SK-N-SH (cell line): ENCODE measurements around the gene KNTC1. TPM values are rescaled to one million over a fixed set of nuclear protein-coding genes. Genes with fewer than 3 reads are reported as not detected.
"Not testable (repeated sequence)": the region's sequence is repeated elsewhere in the genome, so short reads cannot be mapped to it uniquely, and the experiment has no call there.

Experiments
- CTCF ChIA-PET: fragments of 300-600, 350-600 bp; formaldehyde crosslinking; extraction: SDS; loops from one replicate; lab custom pipeline; 2021; lab: Yijun Ruan, JAX
- POLR2A ChIA-PET: fragments of 350-600 bp; sonication (Branson Sonifier 250); formaldehyde crosslinking; extraction: SDS; loops from one replicate; lab custom pipeline; 2020; ENCODE audit warnings: antibody characterized with exemption, inconsistent platforms; lab: Yijun Ruan, JAX
- DNase-seq: peaks from one replicate; pipeline ENCODE4 v3.0.0; 2012
- H2AFZ ChIP-seq: fragments of 200-600 bp; sonication (generic); 2 replicates; pipeline ENCODE4 v1.8.1; 2016; ENCODE audit warnings: antibody characterized with exemption, mild to moderate bottlenecking, low read depth
- H3F3A ChIP-seq: fragments of 200-600 bp; sonication (generic); replicated peaks from 2 replicates; pipeline ENCODE3; 2016; ENCODE audit warnings: antibody characterized with exemption, mild to moderate bottlenecking; ENCODE audit not compliant: insufficient read depth
- H3K27ac ChIP-seq, 2 experiments: fragments of 200-500 bp in 1 of 2; fragments of 200-600 bp in 1 of 2; sonication (Bioruptor generic) in 1 of 2; sonication (generic), shearing (Covaris generic) in 1 of 2; 2 replicates each; pipeline versions ENCODE4 v1.5.1 to v1.6.1; 2014 to 2016; ENCODE audit warnings: low read depth in 2 of 2, inconsistent platforms in 1 of 2, low read length in 1 of 2, mild to moderate bottlenecking in 1 of 2, mixed read lengths in 1 of 2
- H3K27me3 ChIP-seq: fragments of 200-600 bp; sonication (generic), shearing (Covaris generic); 2 replicates; pipeline ENCODE4 v1.6.1; 2016; ENCODE audit warnings: mixed run types; ENCODE audit not compliant: insufficient read depth
- H3K36me3 ChIP-seq, 2 experiments: fragments of 200-500 bp in 1 of 2; fragments of 200-600 bp in 1 of 2; sonication (Bioruptor generic) in 1 of 2; sonication (generic) in 1 of 2; replicated peaks in 1 of 2; 2 replicates each; pipeline versions ENCODE3 to v1.5.1; 2014 to 2016; ENCODE audit warnings: low read length in 1 of 2, mild to moderate bottlenecking in 1 of 2; ENCODE audit not compliant: insufficient read depth in 2 of 2, control insufficient read depth in 1 of 2
- H3K4me1 ChIP-seq, 2 experiments: fragments of 200-500 bp in 1 of 2; fragments of 200-600 bp in 1 of 2; sonication (Bioruptor generic) in 1 of 2; sonication (generic), shearing (Covaris generic) in 1 of 2; 2 replicates each; pipeline versions ENCODE4 v1.5.1 to v1.6.1; 2014 to 2016; ENCODE audit warnings: low read depth in 1 of 2, low read length in 1 of 2, mixed run types in 1 of 2; ENCODE audit not compliant: insufficient read depth in 2 of 2, control insufficient read depth in 1 of 2
- H3K4me2 ChIP-seq: fragments of 200-600 bp; sonication (generic), shearing (Covaris generic); 2 replicates; pipeline ENCODE4 v1.6.1; 2017; ENCODE audit warnings: mixed run types
- H3K4me3 ChIP-seq, 2 experiments: fragments of 200-500 bp in 1 of 2; fragments of 200-600 bp in 1 of 2; sonication (Bioruptor generic) in 1 of 2; sonication (generic), shearing (Covaris generic) in 1 of 2; 2 replicates each; pipeline versions ENCODE4 v1.5.1 to v1.8.1; 2014 to 2016; ENCODE audit warnings: low read depth in 2 of 2, inconsistent platforms in 1 of 2, low read length in 1 of 2, mild to moderate bottlenecking in 1 of 2, mixed read lengths in 1 of 2, moderate library complexity in 1 of 2
- H3K79me2 ChIP-seq: fragments of 200-600 bp; sonication (generic); 2 replicates; pipeline ENCODE4 v1.8.1; 2017; ENCODE audit warnings: mild to moderate bottlenecking; ENCODE audit not compliant: insufficient read depth
- H3K9ac ChIP-seq: fragments of 200-600 bp; sonication (generic); 2 replicates; pipeline ENCODE4 v1.6.1; 2017; ENCODE audit warnings: mixed run types
- H3K9me2 ChIP-seq: fragments of 200-600 bp; sonication (generic); 2 replicates; pipeline ENCODE4 v1.6.1; 2017; ENCODE audit warnings: mixed run types
- H3K9me3 ChIP-seq: fragments of 200-600 bp; sonication (generic); 2 replicates; pipeline ENCODE4 v1.6.1; 2017; ENCODE audit warnings: mixed run types, mild to moderate bottlenecking, moderate library complexity
- H4K20me1 ChIP-seq: fragments of 200-600 bp; sonication (generic); 2 replicates; pipeline ENCODE4 v1.6.1; 2017; ENCODE audit warnings: mild to moderate bottlenecking, mixed run types; ENCODE audit not compliant: insufficient read depth
- CHD2 ChIP-seq: fragments of 150-350 bp; IDR thresholded peaks from 2 replicates; pipeline ENCODE4 v1.6.1; 2018; ENCODE audit warnings: low read length; ENCODE audit not compliant: partially characterized antibody
- EZH2phosphoT487 ChIP-seq: fragments of 200-600 bp; sonication (generic); IDR thresholded peaks from 2 replicates; pipeline ENCODE4 v1.6.1; 2017; ENCODE audit warnings: low read depth, mixed run types, mild to moderate bottlenecking, antibody characterized with exemption, moderate library complexity, borderline replicate concordance
- FOXJ3 ChIP-seq: sonication (generic); formaldehyde crosslinking; IDR thresholded peaks from 2 replicates; pipeline ENCODE4 v1.5.1; 2020; ENCODE audit warnings: mild to moderate bottlenecking, missing genetic modification reagents
- JUND ChIP-seq: IDR thresholded peaks from 2 replicates; pipeline ENCODE4 v1.4.0; 2012
- POLR2AphosphoS5 ChIP-seq: IDR thresholded peaks from 2 replicates; pipeline ENCODE4 v1.6.1; 2012; ENCODE audit warnings: low read depth, low read length
- RAD21 ChIP-seq: IDR thresholded peaks from 2 replicates; pipeline ENCODE4 v1.6.1; 2012; ENCODE audit warnings: mild to moderate bottlenecking, low read length
- RXRA ChIP-seq: IDR thresholded peaks from 2 replicates; pipeline ENCODE4 v1.4.0; 2012; ENCODE audit warnings: low read depth, mild to moderate bottlenecking, borderline replicate concordance
- SIN3A ChIP-seq: IDR thresholded peaks from 2 replicates; pipeline ENCODE4 v1.6.1; 2012; ENCODE audit warnings: low read depth, mild to moderate bottlenecking, low read length, moderate library complexity, borderline replicate concordance
- SMC3 ChIP-seq: IDR thresholded peaks from 2 replicates; pipeline ENCODE4 v1.6.1; 2012; ENCODE audit warnings: low read depth, low read length, improper control_type of control experiment
- TAF1 ChIP-seq: IDR thresholded peaks from 2 replicates; pipeline ENCODE4 v1.6.1; 2012; ENCODE audit warnings: low read depth, mild to moderate bottlenecking, low read length, moderate library complexity, borderline replicate concordance
- TCF12 ChIP-seq: IDR thresholded peaks from 2 replicates; pipeline ENCODE4 v1.4.0; 2012
- YY1 ChIP-seq: IDR thresholded peaks from 2 replicates; pipeline ENCODE4 v1.4.0; 2012; ENCODE audit warnings: low read depth, mild to moderate bottlenecking
- WGBS: methylation state at CpG from one replicate; pipeline ENCODE4 v1.1.6; 2017; ENCODE audit warnings: low lambda C conversion rate; 5-methylcytosine and 5-hydroxymethylcytosine counted together
- polyA plus RNA-seq, 3 experiments: library from polyadenylated mRNA; depleted of rRNA; stranded (reverse); fragments of >200 nt; gene quantifications; 2 replicates each; pipeline ENCODE4 v1.2.3, GENCODE V29; 2012
- TF ChIP-seq, protein P1 (sequence below): IDR thresholded peaks from 2 replicates; pipeline ENCODE4 v1.6.1; 2012; ENCODE audit warnings: mild to moderate bottlenecking, low read depth, low read length, moderate library complexity

KNTC1 gene
- polyA plus RNA-seq, 1 of the 3 experiments (the other 2 are of a cell fraction) = 13.2 TPM

DNA sequence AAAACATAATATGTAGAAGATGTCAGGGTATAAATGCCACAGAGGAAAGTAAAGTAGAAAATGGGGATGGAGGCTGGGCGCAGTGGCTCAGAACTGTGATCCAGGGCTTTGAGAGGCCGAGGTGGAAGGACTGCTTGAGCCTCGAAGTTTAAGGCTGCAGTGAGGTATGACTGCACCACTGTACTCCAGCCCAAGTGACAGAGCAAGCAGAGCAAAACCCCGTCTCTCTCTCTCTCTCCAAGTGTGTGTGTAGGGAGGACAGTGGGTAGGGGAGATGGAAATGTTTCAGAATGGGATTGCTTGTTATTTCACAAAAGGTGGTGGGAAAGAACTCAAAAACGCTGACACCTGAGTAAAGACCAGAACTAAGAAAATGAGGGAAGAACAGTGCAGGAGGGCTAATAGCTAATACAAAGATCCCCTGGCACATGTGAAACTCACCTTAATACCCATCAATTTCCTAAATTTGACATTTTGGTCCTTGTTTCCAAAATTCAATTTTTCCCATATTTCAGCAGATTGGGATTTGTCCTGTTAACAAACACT, 20.6 kb upstream of the KNTC1 start:
- TF ChIP-seq RXRA (no peak), TCF12 (no peak), SMC3 (no peak)
- no peaks in the 10 kb centered on the region for H3K27me3 ChIP-seq
- peaks cover 95% of the 10 kb centered on the region for H3F3A ChIP-seq
- peaks cover 14% of the 10 kb centered on the region; the same call in 1 of the 2 replicates for H4K20me1 ChIP-seq
- H3K4me1 ChIP-seq = no peaks in the 10 kb centered on the region
- H2AFZ ChIP-seq = no peak overlapping the region
- H3K9ac ChIP-seq = no peak overlapping the region
- H3K9me3 ChIP-seq = no peaks in the 10 kb centered on the region
- WGBS = 90% methylated on average over 5 of the region's 5 CpGs
- peaks cover 46% of the 10 kb centered on the region for H3K79me2 ChIP-seq
- H3K4me2 ChIP-seq = no peak overlapping the region
- no peaks in the 10 kb centered on the region for H3K9me2 ChIP-seq
- DNase-seq = no peak
- no peak overlapping the region for H3K27ac ChIP-seq
- ChIA-PET POLR2A (no interaction called here), CTCF (no interaction called here)
- no peak overlapping the region for H3K4me3 ChIP-seq
- peaks cover 67 to 84% of the 10 kb centered on the region in 2 experiments for H3K36me3 ChIP-seq

DNA sequence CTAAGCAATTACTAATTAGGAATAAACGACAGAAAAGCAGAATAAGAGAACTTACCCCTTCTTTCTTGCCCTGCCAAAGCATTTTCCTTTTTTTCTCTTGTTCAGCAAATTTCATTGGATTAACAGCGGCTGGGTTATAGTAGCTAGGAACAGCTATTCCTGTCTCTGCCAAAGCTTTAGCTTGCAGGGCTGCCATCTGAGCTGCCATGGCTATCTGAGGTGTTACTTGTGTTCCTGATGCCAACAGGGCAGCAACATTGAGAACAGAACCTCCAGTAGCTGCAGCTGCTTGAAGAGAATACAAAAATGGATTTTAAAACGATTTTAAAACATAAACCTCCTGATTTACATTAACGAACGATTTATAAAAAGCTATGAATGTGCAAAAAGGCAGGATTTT, 18.9 kb upstream of the KNTC1 start:
- no peaks in the 10 kb centered on the region for H3K4me1 ChIP-seq
- no peaks in the 10 kb centered on the region for H3K9me2 ChIP-seq
- no peak overlapping the region for H3K4me3 ChIP-seq
- peaks cover 77 to 96% of the 10 kb centered on the region in 2 experiments for H3K36me3 ChIP-seq
- no peaks in the 10 kb centered on the region for H3K27me3 ChIP-seq
- peaks cover 61% of the 10 kb centered on the region for H3K79me2 ChIP-seq
- no peak overlapping the region for H3K27ac ChIP-seq
- TF ChIP-seq RAD21 (no peak), FOXJ3 (no peak), JUND (no peak), EZH2phosphoT487 (no peak), SIN3A (no peak), YY1 (no peak), TAF1 (no peak), POLR2AphosphoS5 (no peak), CHD2 (no peak)
- TF ChIP-seq, protein P1, sequence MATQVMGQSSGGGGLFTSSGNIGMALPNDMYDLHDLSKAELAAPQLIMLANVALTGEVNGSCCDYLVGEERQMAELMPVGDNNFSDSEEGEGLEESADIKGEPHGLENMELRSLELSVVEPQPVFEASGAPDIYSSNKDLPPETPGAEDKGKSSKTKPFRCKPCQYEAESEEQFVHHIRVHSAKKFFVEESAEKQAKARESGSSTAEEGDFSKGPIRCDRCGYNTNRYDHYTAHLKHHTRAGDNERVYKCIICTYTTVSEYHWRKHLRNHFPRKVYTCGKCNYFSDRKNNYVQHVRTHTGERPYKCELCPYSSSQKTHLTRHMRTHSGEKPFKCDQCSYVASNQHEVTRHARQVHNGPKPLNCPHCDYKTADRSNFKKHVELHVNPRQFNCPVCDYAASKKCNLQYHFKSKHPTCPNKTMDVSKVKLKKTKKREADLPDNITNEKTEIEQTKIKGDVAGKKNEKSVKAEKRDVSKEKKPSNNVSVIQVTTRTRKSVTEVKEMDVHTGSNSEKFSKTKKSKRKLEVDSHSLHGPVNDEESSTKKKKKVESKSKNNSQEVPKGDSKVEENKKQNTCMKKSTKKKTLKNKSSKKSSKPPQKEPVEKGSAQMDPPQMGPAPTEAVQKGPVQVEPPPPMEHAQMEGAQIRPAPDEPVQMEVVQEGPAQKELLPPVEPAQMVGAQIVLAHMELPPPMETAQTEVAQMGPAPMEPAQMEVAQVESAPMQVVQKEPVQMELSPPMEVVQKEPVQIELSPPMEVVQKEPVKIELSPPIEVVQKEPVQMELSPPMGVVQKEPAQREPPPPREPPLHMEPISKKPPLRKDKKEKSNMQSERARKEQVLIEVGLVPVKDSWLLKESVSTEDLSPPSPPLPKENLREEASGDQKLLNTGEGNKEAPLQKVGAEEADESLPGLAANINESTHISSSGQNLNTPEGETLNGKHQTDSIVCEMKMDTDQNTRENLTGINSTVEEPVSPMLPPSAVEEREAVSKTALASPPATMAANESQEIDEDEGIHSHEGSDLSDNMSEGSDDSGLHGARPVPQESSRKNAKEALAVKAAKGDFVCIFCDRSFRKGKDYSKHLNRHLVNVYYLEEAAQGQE = no peak
- TF ChIP-seq, all 33 proteins: peak for 0
- POLR2A ChIA-PET = no interaction called here
- no peak overlapping the region for H2AFZ ChIP-seq
- peaks cover 26% of the 10 kb centered on the region for H4K20me1 ChIP-seq
- CTCF ChIA-PET = no interaction called here
- no peak overlapping the region for H3K4me2 ChIP-seq
- WGBS = 73% methylated on average over 5 of the region's 5 CpGs
- H3K9ac ChIP-seq = no peak overlapping the region
- no peak for DNase-seq
- peaks cover 92% of the 10 kb centered on the region for H3F3A ChIP-seq
- no peaks in the 10 kb centered on the region for H3K9me3 ChIP-seq

DNA sequence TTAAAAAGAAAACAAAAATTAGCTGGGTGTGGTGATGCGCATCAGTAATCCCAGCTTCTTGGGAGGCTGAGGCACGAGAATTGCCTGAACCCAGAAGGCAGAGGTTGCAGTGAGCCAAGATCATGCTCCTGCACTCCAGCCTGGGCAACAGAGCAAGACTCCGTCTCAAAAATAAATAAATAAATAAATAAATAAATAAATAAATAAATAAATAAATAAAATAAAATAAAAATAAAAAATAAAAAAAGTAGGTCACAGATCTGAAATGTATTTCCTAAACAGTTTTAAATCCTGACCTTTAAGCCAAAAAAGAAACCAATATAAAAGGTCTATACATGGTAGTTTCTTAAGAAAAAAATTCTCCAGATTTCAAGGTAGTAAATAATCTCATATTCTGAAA, 14.0 kb upstream of the KNTC1 start:
- Histone ChIP-seq H4K20me1 (peaks cover 66% of the 10 kb centered on the region), H3K36me3 (peaks cover 83 to 96% of the 10 kb centered on the region in 2 experiments), H3F3A (peaks cover 82% of the 10 kb centered on the region), H3K79me2 (peaks cover 98% of the 10 kb centered on the region)
- H3K27ac ChIP-seq, H2AFZ ChIP-seq, H3K9me3 ChIP-seq, H3K4me3 ChIP-seq, H3K9me2 ChIP-seq, H3K9ac ChIP-seq, H3K4me2 ChIP-seq, H3K27me3 ChIP-seq, H3K4me1 ChIP-seq, DNase-seq: not testable (repeated sequence)
- 96% methylated on average over 3 of the region's 3 CpGs for WGBS
- ChIA-PET POLR2A (interaction anchor here (0.6 kb wide), 1 partner anchor 12 kb away, joined by 3 read pairs; no protein-coding TSS in a partner anchor), CTCF (interaction anchor here (0.7 to 1.1 kb wide), 4 partner anchors 9 to 52 kb away, joined by 3 read pairs; no protein-coding TSS in a partner anchor)
